Measurements from ENCODE around the gene TCF4. TPM values are rescaled to one million over a fixed set of nuclear protein-coding genes. Genes with fewer than 3 reads are reported as not detected.

Gene TCF4
- total and polyA plus RNA-seq, 2 experiments from 2014 or later: 77.7 to 89.2 TPM

DNA sequence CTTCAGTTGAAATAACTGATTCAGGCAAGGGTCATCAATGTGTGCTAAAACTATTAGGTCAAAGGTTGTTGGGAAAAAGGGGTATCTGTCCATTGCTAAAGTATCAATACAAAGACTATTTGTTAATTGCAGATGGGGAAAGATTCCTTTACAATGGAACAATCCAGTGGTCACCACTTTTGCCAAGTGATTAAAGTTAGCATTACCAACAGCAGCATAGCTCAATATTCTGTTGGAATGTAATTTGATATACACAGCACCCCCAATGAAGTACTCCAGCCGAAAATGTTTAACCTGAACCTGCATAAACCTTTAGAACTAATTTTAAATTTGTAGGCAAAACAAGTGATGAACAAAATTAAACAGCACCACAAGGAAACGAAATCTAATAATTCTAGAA lies 191.0 kb downstream of the TCF4 start:
- no peak overlapping the region for H3K4me3 ChIP-seq
- DNase-seq (ENCODE audit: low spot score) (no peak), ATAC-seq (no peak)
- no peak overlapping the region for H3K4me2 ChIP-seq
- TF ChIP-seq POLR2AphosphoS5 (IDR thresholded peaks at IDR 0.05; ENCODE audit: low read depth): no peak
- TF ChIP-seq CREB1 (CRISPR knock-in tag; IDR thresholded peaks at IDR 0.05; ENCODE audit: low read depth): no peak
- TF ChIP-seq, protein P1, sequence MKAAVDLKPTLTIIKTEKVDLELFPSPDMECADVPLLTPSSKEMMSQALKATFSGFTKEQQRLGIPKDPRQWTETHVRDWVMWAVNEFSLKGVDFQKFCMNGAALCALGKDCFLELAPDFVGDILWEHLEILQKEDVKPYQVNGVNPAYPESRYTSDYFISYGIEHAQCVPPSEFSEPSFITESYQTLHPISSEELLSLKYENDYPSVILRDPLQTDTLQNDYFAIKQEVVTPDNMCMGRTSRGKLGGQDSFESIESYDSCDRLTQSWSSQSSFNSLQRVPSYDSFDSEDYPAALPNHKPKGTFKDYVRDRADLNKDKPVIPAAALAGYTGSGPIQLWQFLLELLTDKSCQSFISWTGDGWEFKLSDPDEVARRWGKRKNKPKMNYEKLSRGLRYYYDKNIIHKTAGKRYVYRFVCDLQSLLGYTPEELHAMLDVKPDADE (IDR thresholded peaks at IDR 0.05): no peak
- no peak for TF ChIP-seq ZNF331 (CRISPR knock-in tag; IDR thresholded peaks at IDR 0.05; ENCODE audit: low read depth)
- TF ChIP-seq EZH2 (IDR thresholded peaks at IDR 0.05; ENCODE audit: low read depth, unreplicated experiment): no peak
- no peak for TF ChIP-seq ZNF114 (CRISPR knock-in tag; IDR thresholded peaks at IDR 0.05)
- TF ChIP-seq JUNB (IDR thresholded peaks at IDR 0.05; ENCODE audit: unreplicated experiment): no peak
- no peak for TF ChIP-seq STAT1 (IDR thresholded peaks at IDR 0.05; ENCODE audit: unreplicated experiment)
- TF ChIP-seq, protein P2, sequence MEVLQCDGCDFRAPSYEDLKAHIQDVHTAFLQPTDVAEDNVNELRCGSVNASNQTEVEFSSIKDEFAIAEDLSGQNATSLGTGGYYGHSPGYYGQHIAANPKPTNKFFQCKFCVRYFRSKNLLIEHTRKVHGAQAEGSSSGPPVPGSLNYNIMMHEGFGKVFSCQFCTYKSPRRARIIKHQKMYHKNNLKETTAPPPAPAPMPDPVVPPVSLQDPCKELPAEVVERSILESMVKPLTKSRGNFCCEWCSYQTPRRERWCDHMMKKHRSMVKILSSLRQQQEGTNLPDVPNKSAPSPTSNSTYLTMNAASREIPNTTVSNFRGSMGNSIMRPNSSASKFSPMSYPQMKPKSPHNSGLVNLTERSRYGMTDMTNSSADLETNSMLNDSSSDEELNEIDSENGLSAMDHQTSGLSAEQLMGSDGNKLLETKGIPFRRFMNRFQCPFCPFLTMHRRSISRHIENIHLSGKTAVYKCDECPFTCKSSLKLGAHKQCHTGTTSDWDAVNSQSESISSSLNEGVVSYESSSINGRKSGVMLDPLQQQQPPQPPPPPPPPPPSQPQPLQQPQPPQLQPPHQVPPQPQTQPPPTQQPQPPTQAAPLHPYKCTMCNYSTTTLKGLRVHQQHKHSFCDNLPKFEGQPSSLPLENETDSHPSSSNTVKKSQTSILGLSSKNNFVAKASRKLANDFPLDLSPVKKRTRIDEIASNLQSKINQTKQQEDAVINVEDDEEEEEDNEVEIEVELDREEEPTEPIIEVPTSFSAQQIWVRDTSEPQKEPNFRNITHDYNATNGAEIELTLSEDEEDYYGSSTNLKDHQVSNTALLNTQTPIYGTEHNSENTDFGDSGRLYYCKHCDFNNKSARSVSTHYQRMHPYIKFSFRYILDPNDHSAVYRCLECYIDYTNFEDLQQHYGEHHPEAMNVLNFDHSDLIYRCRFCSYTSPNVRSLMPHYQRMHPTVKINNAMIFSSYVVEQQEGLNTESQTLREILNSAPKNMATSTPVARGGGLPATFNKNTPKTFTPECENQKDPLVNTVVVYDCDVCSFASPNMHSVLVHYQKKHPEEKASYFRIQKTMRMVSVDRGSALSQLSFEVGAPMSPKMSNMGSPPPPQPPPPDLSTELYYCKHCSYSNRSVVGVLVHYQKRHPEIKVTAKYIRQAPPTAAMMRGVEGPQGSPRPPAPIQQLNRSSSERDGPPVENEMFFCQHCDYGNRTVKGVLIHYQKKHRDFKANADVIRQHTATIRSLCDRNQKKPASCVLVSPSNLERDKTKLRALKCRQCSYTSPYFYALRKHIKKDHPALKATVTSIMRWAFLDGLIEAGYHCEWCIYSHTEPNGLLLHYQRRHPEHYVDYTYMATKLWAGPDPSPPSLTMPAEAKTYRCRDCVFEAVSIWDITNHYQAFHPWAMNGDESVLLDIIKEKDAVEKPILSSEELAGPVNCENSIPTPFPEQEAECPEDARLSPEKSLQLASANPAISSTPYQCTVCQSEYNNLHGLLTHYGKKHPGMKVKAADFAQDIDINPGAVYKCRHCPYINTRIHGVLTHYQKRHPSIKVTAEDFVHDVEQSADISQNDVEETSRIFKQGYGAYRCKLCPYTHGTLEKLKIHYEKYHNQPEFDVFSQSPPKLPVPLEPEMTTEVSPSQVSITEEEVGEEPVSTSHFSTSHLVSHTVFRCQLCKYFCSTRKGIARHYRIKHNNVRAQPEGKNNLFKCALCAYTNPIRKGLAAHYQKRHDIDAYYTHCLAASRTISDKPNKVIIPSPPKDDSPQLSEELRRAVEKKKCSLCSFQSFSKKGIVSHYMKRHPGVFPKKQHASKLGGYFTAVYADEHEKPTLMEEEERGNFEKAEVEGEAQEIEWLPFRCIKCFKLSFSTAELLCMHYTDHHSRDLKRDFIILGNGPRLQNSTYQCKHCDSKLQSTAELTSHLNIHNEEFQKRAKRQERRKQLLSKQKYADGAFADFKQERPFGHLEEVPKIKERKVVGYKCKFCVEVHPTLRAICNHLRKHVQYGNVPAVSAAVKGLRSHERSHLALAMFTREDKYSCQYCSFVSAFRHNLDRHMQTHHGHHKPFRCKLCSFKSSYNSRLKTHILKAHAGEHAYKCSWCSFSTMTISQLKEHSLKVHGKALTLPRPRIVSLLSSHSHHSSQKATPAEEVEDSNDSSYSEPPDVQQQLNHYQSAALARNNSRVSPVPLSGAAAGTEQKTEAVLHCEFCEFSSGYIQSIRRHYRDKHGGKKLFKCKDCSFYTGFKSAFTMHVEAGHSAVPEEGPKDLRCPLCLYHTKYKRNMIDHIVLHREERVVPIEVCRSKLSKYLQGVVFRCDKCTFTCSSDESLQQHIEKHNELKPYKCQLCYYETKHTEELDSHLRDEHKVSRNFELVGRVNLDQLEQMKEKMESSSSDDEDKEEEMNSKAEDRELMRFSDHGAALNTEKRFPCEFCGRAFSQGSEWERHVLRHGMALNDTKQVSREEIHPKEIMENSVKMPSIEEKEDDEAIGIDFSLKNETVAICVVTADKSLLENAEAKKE (CRISPR knock-in tag; IDR thresholded peaks at IDR 0.05): no peak
- TF ChIP-seq EZH2phosphoT487 (IDR thresholded peaks at IDR 0.05; ENCODE audit: unreplicated experiment): no peak
- TF ChIP-seq, protein P3, sequence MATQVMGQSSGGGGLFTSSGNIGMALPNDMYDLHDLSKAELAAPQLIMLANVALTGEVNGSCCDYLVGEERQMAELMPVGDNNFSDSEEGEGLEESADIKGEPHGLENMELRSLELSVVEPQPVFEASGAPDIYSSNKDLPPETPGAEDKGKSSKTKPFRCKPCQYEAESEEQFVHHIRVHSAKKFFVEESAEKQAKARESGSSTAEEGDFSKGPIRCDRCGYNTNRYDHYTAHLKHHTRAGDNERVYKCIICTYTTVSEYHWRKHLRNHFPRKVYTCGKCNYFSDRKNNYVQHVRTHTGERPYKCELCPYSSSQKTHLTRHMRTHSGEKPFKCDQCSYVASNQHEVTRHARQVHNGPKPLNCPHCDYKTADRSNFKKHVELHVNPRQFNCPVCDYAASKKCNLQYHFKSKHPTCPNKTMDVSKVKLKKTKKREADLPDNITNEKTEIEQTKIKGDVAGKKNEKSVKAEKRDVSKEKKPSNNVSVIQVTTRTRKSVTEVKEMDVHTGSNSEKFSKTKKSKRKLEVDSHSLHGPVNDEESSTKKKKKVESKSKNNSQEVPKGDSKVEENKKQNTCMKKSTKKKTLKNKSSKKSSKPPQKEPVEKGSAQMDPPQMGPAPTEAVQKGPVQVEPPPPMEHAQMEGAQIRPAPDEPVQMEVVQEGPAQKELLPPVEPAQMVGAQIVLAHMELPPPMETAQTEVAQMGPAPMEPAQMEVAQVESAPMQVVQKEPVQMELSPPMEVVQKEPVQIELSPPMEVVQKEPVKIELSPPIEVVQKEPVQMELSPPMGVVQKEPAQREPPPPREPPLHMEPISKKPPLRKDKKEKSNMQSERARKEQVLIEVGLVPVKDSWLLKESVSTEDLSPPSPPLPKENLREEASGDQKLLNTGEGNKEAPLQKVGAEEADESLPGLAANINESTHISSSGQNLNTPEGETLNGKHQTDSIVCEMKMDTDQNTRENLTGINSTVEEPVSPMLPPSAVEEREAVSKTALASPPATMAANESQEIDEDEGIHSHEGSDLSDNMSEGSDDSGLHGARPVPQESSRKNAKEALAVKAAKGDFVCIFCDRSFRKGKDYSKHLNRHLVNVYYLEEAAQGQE (IDR thresholded peaks at IDR 0.05; ENCODE audit: unreplicated experiment): no peak
- TF ChIP-seq NANOG (IDR thresholded peaks at IDR 0.05; ENCODE audit: borderline replicate concordance): no peak
- TF ChIP-seq, protein P4, sequence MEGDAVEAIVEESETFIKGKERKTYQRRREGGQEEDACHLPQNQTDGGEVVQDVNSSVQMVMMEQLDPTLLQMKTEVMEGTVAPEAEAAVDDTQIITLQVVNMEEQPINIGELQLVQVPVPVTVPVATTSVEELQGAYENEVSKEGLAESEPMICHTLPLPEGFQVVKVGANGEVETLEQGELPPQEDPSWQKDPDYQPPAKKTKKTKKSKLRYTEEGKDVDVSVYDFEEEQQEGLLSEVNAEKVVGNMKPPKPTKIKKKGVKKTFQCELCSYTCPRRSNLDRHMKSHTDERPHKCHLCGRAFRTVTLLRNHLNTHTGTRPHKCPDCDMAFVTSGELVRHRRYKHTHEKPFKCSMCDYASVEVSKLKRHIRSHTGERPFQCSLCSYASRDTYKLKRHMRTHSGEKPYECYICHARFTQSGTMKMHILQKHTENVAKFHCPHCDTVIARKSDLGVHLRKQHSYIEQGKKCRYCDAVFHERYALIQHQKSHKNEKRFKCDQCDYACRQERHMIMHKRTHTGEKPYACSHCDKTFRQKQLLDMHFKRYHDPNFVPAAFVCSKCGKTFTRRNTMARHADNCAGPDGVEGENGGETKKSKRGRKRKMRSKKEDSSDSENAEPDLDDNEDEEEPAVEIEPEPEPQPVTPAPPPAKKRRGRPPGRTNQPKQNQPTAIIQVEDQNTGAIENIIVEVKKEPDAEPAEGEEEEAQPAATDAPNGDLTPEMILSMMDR (conservative IDR thresholded peaks at IDR 0.05; ENCODE audit: low read depth in 2 of 2): no peak
- H3K4me1 ChIP-seq (ENCODE audit: insufficient read depth): peaks cover 48% of the 10 kb centered on the region
- H3K27me3 ChIP-seq (ENCODE audit: insufficient read depth): no peaks in the 10 kb centered on the region
- H3K79me2 ChIP-seq (replicated peaks; ENCODE audit: insufficient read depth): peaks cover 80% of the 10 kb centered on the region
- no peak overlapping the region for H3K27ac ChIP-seq (ENCODE audit: low read depth)
- no peaks in the 10 kb centered on the region for H3K36me3 ChIP-seq (ENCODE audit: insufficient read depth)
- H2AFZ ChIP-seq: no peak overlapping the region
- no peaks in the 10 kb centered on the region for H3K9me2 ChIP-seq (ENCODE audit: insufficient read depth)
- H4K20me1 ChIP-seq (replicated peaks; ENCODE audit: insufficient read depth): no peaks in the 10 kb centered on the region
- H3K27me3 Mint-ChIP-seq (ENCODE audit: insufficient read depth, low read depth, poor library complexity): peaks cover 5% of the 10 kb centered on the region
- H3F3A ChIP-seq (replicated peaks; ENCODE audit: low read depth): no peaks in the 10 kb centered on the region
- no peak overlapping the region for H3K4me3 Mint-ChIP-seq
- peaks cover 60% of the 10 kb centered on the region for H3K4me1 Mint-ChIP-seq
- H3K9me3 Mint-ChIP-seq: no peaks in the 10 kb centered on the region
- no peak overlapping the region for H3K27ac Mint-ChIP-seq
- H3K36me3 Mint-ChIP-seq (ENCODE audit: low read depth): no peaks in the 10 kb centered on the region

Measured in GM23338 (cell line).